Jurkat, Clone E6-1 (cell line): Measurements from ENCODE around the gene MLLT10.
"Not testable (repeated sequence)": the region's sequence is repeated elsewhere in the genome, so short reads cannot be mapped to it uniquely, and the experiment has no call there.

ENCODE experiments used
- DNase-seq: peaks from one replicate; pipeline ENCODE4 v3.0.0-alpha.2; 2011; ENCODE audit warnings: low read depth, low spot score
- H3K4me3 ChIP-seq: 2 replicates; pipeline ENCODE4 v1.5.1; 2011; ENCODE audit warnings: mild to moderate bottlenecking, low read length, control low read depth, moderate library complexity

Gene MLLT10

DNA sequence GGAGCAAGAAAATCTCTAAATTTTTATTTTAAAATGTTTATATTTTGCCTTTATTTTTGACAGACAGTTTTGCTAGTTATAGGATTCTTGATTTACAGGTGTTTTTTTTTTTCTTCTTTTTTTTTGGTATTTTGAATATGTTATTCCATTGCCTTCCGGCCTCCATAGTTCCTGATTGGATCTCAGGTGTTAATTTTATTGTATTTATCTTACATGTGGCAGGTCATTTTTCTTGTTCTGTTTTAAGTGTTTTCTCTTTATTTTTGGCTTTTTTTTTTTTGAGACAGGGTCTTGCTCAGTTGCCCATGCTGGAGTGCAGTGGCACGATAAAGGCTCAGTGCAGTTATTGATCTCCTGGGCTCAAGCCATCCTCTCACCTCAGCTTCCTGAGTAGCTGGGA, 73.9 kb downstream of the MLLT10 start:
- DNase-seq, result no peak
- H3K4me3 ChIP-seq, result no peak overlapping the region

DNA sequence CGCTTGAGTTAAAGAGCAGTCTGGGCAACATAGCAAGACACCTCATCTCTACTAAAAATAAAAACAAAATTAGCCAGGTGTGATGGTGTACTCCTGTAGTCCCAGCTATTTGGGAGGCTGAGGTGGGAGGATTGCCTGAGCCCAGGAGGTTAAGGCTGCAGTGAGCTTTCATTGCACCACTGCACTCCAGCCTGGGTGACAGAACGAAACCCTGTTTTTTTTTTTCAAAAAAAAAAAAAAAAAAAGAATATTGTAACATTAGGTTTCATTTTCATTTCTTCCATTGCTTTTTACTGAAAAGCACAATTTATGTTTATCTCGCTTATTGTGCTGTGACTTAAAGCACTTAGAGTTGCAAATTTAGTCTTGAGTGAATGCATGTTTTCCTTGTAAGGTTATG, 80.0 kb downstream of the MLLT10 start:
- H3K4me3 ChIP-seq, result no peak overlapping the region
- DNase-seq, result no peak

DNA sequence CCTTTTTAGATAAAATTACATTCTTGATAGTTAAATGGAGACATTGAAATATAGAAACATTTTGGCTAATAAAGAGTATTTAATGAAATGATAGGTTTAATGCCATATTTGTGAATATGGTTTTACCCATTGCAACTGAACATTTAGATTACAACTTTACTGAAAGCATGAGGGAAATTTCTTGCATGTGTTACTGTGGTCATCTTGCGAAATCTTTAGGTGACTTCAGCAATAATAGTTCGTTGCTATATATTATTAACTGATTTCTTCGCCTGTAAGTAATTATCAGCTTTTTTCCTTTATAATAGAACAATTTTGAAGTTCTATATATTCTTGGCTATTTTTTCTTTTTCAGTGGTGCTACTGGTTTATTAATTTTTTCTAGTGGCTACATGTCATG, 83.2 kb downstream of the MLLT10 start:
- no peak overlapping the region for H3K4me3 ChIP-seq
- no peak for DNase-seq

DNA sequence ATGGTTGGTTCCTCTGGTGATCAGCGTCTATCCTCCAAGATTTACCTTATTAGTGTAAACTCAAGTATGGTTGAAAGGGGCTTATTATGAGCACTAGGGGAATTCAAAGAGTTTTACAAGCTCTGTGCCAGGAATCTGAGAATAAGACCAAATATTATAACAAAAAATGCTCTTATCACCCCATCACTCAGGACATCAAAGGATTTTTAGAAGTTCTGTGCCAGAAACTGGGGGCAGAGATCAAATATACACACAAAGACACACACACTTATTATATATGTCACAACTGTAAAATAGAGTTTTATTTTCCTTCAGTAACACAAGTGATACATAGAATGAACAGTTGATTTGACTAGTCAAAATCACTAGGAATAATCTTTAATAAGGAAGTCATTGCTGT, 89.3 kb downstream of the MLLT10 start:
- H3K4me3 ChIP-seq, result no peak overlapping the region
- DNase-seq, result no peak

DNA sequence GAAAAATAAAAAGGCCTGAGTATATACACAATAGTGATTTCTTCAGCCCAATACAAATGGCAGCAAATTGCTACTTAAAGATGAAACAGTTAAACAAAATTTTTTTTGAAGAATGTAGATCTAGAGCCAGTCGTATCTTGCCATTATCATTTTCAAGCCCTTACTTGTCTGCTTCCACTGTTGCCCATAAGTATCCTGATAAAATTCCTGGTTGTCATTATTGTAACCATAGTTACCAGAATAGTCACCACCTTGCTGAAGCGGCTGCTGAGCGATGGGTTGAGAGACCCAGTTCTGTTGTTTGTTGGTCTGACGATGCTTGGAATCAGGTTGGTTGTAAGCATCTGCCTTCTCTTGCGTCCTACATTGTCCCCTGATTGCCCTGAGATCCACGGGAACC, 90.4 kb downstream of the MLLT10 start:
- not testable (repeated sequence) for DNase-seq, H3K4me3 ChIP-seq

DNA sequence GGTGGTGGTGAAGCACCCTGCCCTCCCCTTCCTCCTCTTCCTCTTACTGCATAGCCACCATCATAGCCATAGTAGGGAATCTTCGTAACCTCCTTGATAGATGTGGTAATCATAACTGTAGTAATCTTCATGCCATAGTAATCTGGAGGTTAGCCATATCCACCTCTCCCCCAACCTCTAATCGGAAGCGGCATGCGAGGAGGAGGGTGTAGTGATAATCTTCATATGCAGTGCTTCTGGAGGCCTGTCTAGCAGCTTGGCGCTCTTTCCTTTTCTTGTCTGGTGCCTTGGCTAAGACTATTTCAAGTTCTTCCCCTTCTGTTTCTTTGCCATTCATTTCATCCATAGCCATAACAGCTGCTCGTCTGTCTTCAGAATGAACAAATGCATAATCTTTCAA, 90.9 kb downstream of the MLLT10 start:
- DNase-seq, result peak; percentile 36

DNA sequence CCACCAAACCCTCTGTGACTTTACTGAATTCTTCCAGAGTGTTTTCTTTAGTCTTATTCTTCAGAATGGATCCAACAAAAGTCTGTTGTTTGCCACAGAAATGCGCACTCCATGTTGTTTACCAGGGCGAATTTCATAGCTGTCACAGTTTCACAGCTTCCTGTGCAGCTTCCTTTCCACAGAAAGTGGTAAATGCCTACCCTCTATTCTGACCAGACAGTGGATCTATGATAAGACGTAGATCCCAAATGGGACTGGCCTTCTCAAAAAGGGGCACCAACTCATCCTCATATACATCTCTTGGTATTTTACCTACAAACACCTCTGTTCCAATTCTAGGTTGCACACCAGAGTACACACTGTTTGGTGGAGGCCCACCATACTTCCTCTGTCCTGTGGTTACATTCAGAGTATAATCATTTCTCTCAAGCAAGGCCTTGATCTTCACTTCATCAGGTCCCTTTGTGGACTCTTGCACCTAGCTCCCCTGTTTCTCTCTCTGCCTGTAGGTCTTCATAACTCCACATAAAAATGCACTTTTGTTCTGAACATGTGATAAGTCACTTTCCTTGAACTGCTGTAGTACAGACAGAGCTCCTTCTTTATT, 91.7 kb downstream of the MLLT10 start:
- no peak overlapping the region for H3K4me3 ChIP-seq
- peak; percentile 10 for DNase-seq

More for the DNA sequence above, 90.9 kb downstream of the MLLT10 start:
- H3K4me3 ChIP-seq, result no peak overlapping the region

DNA sequence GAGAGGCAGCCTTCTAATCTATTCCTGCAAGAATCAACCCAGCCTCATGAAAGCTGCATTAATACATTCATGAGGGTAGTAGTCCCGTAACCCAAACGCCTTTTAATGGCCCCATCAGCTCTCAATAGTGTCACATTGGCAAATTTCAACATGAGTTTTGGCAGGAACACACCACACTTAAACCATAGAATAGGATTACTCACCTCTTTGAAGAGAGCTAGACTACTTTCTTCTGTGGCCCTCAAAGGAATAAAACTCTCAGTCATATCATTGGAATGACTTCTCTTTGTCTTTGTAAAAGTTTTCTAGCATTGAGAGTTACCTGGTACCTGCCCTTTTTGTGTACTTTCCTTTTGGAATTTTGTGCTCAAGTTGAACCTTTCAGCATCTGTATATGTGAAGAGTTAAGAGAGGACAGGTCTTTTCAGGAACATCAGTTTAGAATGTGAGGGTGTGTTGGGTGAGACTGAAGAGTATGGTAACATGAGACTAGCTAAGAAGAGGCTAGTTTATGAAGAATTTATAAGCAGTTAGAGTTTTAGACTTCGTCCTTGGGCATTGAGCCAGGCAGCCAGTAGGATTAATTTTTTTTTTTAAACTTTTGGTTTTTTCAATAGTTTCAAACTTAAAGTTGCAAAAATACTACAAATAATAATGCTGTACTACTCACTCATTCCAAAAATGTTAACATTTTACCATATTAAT, 92.6 kb downstream of the MLLT10 start:
- H3K4me3 ChIP-seq, result no peak overlapping the region
- DNase-seq, result no peak

DNA sequence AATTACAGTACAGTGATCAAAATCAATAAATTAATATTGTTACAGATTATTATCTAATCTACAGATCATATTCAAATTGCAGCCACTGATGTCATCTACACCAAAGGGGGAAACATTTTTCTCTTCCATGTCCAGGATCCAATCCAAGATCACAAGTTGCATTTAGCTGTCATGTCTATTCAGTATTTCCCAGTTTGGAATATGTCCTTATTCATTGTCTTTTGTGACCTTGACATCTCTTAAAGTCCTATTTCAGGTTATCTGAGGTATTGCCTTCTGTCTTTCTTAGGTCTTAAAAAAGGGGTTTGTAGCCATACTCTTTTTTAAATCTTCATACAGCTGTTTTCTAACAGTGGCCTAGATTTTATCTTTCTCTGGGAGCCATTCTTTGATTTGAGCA, 93.3 kb downstream of the MLLT10 start:
- H3K4me3 ChIP-seq, result no peak overlapping the region

DNA sequence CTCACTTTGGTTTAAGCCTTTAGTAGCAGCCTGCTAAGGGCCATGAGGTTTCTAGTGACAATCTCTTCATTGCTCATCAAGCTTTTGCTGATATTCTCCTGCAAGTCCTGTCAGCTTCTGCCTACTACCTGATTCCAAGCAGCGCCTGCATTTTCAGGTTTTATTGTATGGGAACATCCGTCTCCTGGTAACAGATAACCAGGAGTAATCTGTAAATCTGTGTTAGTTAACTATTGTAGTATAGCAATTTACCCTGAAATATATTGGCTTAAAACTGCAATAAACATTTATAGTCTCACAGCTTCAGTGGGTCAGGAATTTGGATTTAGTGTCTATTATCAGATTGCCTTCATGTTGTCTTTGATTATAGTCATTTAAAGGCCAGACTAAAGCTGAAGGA, 94.0 kb downstream of the MLLT10 start:
- no peak overlapping the region for H3K4me3 ChIP-seq
- no peak for DNase-seq

More for the DNA sequence above, 93.3 kb downstream of the MLLT10 start:
- DNase-seq, result no peak

DNA sequence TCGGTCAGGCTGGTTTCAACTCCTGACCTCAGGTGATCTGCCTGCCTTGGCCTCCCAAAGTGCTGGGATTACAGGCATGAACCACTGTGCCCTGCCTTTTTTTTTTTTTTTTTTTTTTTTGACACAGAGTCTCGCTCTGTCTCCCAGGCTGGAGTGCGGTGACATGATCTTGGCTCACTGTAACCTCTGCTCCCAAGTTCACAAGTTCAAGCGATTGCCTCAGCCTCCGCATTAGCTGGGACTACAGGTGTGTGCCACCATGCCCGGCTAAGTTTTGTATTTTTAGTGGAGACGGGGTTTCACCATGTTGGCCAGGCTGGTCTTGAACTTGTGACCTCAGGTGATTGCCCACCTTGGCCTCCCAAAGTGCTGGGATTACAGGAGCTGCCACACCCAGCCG, 94.6 kb downstream of the MLLT10 start:
- not testable (repeated sequence) for H3K4me3 ChIP-seq, DNase-seq

DNA sequence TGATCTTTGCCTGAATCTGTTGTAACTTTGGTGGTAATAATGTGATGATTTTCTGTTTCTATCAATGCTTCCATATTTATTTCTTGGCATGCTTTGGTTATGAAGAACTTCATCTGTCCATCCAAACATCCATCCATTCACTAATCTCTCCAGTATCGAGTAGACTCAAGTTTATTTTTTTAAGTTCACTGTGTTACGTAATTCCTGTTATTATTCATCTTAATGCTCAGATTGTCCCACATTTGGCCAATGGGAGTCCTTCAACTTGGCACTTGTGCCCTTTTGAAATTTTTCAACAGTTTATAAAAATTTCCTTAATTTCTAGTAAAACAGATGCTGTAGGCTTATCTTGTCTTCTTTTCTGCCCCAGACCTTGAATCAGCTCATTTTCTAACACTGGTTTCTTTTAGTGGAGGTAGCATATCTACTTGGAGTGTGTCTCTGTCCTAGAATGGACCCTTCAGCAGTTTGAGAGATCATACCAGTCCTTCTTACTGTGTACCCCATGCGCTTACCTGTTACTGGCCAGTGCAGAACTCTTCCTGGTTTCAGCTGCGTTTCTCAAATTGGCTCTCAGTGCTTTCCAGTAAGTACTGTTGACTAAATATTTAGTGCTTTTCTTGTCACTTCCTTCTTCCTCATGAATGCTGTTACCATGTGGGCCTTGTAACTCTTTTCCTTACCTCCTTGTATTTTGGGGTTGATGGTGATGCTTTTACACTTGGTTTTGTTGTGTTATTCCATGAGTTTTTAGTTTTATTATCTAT, 100.8 kb downstream of the MLLT10 start:
- DNase-seq, result no peak
- H3K4me3 ChIP-seq, result no peak overlapping the region

DNA sequence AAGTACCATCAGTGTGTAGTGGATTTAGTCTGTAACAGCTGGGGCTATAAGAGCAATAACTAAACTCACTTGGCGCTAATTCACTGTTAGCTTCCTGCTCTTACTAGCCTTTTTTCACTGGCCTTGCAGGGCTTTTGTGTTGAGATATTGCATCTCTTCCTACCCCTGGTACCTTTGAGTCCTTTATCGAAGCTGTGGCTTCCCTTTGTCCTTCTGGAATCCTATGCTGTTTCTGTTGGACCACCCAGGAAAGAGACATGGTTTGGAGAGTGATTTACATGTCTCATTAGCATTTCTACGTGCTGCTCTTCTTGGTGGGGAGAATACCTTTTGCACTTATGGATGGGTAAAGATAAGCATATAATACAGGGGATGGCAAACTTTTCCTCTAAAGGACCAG, 103.8 kb downstream of the MLLT10 start:
- DNase-seq, result no peak
- H3K4me3 ChIP-seq, result no peak overlapping the region

DNA sequence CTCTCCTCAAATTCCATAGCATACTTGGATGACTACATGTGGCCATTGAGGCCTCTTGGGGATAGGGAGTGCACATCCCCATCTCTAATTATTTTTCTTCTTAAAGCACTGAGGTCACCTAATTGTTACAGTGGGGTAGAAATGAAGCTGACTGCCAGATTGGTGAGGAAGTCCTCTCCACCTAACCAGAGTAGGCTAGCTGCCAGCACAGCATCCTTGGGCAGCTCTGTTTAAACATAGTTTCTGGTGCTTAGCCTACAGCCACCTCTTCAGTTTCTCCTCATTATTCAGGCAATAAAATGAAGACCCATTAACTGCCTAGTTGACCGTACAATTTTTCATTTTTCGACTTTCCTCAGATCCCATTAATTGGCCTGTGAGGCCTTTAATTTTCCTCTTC, 104.6 kb downstream of the MLLT10 start:
- no peak overlapping the region for H3K4me3 ChIP-seq
- DNase-seq, result no peak

DNA sequence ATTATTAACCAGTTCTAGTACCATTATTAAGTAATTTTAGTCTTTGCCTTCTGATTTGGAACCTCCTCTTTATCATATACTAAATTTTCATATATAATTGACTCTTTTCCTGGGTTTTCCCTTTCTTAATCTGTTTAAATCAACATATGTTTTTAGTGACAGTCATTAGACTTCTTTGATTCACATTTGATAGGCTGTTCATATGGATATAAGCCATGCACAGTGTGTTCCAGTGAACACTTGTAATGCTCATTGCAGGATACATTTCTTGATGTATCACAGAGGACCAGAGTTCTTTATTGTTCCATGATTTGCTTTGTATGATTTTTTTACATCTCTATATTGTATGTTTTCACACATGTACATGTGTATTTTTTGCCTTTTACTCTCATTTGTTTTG, 114.0 kb downstream of the MLLT10 start:
- DNase-seq, result no peak

DNA sequence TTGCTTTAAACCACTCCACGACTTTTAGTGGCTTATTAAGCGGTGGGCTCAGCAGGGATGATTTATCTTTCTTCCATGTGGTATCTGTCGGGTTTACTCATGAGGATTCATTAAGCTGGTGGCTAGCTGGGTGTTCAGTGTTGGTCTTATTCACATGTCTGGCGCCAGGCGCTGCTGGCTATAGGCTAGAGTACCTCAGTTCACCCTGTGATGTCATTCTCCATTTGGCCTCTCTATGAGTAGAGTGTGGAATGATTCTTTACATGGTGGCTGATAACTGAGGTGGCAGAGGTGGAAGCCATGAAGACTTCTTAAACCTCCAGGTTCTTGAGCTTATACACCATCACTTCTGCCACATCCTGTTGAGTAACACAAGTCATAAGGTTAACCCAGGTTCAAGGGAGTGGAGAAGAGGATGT, 115.4 kb downstream of the MLLT10 start:
- peak; percentile 64 for DNase-seq
- H3K4me3 ChIP-seq, result no peak overlapping the region

More for the DNA sequence above, 114.0 kb downstream of the MLLT10 start:
- H3K4me3 ChIP-seq, result no peak overlapping the region

DNA sequence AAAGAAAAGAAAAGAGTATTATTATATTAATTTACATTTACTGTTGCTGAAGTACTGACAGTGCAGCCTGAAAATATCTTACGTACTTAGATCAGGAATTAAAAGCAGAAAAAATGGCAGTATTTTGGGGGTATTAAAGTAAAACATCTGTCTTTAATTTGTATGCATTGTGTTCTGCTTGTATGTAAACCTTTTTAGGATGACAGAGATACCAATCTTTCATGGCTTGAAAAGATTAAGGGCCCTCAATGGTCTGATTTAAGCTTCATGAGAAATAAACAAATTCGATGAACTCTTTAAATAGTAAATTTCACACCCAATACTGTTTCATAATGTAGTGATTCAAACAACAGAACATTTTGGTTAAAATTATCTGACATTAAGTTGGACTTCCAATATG, 116.3 kb downstream of the MLLT10 start:
- H3K4me3 ChIP-seq, result no peak overlapping the region
- no peak for DNase-seq

DNA sequence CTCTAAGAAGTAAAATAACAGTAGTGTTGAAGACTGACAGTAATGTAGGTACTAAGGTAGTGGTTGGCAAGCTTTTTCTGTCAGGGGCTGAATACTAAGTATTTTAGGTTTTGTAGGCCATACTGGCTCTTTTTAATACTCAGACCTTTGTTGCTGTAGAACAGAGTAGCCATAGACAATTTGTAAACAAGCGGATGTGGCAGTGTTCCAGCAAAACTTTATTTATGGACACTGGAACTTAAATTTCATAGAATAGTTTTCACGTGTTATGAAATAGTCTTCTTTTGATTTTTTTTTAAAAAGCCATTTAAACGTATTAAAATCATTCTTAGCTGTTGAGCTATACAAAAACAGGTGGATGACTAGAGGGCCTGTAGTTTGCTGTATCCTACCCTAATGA, 121.2 kb downstream of the MLLT10 start:
- no peak for DNase-seq
- no peak overlapping the region for H3K4me3 ChIP-seq

DNA sequence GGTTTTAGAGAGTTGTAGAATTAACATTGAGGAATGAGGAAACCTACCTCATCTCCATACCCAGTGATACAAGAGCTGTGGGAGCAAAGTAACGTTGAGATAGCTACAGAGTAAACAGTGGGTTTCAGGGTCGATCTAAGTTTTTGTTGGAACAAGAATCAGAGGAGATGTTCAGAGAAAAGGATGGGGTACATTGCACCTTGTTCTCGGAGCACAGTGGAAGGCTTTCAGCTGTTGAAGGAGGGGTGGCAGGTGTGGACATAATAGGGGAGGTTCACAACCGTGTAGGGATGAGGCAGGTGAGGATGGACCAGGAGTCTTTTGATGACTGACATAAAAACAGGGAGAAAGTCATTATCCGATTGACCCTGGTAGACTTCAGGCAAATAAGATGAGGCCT, 121.7 kb downstream of the MLLT10 start:
- DNase-seq, result no peak
- no peak overlapping the region for H3K4me3 ChIP-seq

DNA sequence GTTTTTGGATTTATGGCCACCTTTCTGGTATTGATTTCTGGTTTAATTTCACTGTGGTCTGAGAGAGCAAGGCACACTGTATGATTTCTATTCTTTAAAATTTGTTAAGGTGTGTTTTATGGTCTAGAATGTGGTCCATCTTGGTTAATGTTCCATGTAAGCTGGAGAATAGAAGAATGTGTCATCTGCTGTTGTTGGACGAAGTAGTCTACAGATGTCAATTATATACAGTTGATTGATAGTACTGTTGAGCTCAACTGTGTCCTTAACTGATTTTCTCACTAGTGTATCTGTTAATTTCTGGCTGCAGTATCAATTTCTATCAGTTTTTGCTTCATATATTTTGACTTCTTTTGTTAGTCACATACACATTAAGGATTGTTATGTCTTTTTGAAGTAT, 127.1 kb downstream of the MLLT10 start:
- DNase-seq, result no peak
- no peak overlapping the region for H3K4me3 ChIP-seq
